NCI-H1417 (cell line): Measurements from ENCODE around the gene SHISA4.
"Not testable (repeated sequence)": the region's sequence is repeated elsewhere in the genome, so short reads cannot be mapped to it uniquely, and the experiment has no call there.

ENCODE experiments used
- DNase-seq, 3 experiments: peaks; one replicate each; lab custom pipeline; 2025; lab: John Stamatoyannopoulos, UW

Gene SHISA4, protein sequence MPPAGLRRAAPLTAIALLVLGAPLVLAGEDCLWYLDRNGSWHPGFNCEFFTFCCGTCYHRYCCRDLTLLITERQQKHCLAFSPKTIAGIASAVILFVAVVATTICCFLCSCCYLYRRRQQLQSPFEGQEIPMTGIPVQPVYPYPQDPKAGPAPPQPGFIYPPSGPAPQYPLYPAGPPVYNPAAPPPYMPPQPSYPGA

DNA sequence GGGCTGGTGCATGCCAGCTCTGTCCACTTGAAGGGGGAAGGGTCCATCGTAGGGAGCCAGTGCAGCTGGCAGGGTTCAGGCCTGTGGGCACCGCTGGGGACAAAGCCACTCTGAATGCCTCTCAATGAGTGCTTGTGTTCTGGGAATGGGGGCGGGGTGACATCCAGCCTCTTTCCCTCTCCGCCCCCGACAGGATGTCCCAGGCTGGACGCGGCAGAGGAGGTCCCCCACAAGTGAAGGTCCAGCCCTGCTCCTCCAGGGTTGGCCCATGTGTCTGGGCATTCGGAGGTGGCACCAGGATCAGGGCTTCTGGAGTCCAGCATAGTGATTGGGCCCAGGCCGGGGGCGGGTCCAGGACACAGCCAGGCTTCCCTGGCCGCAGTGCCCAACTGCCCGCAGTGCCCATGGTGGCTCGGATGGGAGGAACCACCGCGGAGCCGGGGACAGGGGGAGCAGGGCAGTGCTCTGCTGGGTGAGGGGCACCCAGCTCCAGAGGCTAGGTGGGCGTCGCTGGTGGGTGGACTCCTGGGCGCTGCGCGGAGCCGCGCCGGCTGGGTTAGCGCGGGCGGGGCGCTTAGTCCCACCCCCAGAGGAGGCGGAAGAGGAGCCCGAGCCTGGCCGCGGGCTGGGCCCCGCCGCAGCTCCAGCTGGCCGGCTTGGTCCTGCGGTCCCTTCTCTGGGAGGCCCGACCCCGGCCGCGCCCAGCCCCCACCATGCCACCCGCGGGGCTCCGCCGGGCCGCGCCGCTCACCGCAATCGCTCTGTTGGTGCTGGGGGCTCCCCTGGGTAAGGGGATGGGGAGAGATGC is at the start of gene SHISA4:
Gene SHISA4 (plus strand): TSS at position 617 of the 808 bp plus-strand sequence. CDS start 97 bp downstream, at position 714.
- peak in 2 of 3 experiments; percentile 80 to 83 for DNase-seq

DNA sequence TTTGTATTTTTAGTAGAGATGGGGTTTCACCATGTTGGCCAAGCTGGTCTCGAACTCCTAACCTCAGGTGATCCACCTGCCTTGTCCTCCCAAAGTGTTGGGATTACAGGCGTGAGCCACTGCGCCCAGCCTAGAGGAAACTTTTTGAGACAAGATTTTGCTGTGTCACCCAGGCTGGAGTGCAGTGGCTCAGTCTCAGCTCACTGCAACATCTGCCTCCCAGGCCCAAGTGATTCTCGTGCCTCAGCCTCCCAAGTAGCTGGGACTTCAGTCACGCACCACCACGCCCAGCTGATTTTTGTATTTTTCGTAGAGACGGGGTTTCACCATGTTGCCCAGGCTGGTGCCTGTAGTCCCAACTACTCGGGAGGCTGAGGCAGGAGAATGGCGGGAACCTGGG is 49.6 kb upstream of the SHISA4 start:
- DNase-seq: not testable (repeated sequence)

DNA sequence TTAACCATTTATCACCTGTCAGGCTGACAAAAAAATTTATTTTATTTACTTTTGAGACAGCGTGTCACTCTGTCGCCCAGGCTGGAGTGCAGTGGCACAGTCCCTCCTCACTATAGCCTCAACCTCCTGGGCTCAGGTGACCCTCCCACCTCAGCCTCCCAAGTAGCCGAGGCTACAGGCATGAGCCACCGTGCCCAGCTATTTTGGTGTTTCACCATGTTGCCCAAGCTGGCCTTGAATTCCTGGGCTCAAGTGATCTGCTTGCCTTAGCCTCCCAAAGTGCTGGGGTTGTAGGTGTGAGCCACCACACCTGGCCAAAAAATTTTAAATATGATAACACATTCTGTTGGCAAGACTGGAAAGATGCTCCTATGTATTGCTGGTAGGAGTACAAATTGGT is 48.6 kb upstream of the SHISA4 start:
- DNase-seq: no peak

DNA sequence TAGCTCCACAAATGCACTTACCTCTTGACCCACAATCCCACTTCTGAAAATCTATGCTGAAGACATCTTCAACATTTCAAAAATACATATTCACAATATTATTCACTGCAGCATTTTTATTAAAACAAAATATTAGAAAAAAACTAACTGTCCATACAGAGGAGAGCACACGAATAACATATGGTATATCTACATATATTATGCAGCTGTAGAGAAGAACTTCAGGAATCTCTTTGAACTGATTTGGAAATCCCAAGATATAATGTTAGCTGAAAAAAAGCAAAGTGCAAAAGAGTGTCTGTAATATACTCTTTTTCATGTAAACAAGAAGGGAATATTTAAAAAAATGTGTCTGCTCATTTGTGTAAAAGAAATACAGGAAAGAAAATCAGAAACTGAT is 48.2 kb upstream of the SHISA4 start:
- DNase-seq: no peak

DNA sequence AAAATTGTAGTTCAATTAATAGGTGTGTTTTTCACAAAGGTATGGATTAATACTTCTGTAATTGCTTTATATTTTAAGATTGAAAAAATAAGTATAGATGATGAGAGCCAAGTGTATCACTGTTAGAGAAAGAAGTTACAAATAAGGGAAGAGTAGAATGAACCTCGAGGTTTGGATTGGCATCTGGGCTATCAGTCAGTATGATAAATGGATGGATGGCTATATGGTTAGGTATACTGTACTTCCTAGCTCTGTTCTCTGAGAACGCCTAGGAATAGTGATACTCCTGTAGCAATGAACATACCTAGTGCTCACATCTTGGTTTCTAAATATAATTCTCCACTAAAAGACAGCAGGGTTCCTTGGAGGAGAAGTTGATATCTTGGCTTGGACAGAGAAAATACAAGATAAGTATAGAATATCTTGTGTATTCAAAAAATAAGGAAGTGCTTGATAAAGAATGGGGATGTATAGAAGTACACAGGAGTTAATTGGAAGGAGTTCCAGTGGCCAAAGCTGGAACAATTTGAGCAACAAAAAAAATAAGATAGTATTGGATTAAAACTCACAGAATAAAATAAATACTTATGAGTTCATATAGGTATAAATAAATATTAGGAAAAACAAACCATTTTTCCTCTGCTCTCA is 47.3 kb upstream of the SHISA4 start:
- DNase-seq: no peak

DNA sequence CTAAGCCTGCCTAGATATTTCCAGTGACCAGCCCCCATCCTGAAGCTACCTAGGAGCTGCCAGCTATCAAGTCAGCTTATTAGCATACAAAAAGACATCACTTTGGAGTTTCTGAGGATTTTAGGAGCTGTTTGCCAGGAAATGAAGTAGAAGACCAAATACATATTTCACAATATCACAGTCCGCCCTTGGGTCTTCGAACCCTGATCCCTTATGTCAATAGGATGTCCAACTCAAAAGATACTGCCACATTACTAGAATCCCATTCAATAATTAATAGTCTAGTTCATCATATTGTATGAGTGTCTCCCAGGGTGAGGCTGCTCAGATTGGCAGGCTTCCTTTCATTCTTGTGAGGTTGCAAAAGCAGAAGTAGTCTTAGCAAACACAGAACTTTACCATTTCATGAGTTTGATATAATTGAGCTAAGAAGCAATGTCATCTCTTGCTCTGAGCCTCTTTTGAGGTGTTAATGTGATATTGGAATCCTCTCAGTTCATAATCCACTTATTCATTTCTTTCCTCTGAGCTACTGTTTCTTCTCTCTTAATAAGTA is 46.1 kb upstream of the SHISA4 start:
- no peak for DNase-seq

DNA sequence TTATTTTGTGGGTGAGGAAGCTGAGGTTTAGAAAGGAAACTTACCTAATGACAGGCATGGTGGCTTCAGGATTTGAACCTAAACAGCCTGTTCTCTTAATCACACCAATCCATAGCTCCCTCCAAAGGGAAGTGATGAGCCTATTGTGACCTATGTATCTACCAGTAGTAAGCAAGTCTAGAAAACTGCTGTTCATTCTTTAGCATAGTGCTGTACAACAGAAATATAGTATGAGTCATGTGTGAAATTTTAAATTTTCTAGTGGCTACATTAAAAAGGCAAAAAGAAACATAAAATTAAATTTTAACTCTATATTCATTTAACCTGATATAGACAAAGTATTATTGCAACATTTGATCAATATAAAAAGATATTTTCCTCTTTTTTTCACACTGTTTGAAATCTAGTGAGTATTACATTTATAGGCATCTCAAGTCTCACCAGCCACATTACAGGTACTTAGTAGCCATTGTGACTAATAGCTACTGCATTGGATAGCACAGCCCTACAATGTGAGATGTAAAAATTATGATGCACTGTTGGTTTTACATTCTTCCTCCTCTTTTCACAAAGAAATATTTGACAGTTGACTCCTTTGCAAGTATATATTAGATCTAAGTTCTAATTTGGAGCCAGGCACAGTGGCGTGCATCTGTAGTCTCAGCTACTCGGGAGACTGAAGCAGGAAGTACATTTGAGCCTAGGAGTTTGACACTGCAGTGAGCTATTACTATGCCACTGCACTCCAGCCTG is 43.2 kb upstream of the SHISA4 start:
- DNase-seq: no peak

DNA sequence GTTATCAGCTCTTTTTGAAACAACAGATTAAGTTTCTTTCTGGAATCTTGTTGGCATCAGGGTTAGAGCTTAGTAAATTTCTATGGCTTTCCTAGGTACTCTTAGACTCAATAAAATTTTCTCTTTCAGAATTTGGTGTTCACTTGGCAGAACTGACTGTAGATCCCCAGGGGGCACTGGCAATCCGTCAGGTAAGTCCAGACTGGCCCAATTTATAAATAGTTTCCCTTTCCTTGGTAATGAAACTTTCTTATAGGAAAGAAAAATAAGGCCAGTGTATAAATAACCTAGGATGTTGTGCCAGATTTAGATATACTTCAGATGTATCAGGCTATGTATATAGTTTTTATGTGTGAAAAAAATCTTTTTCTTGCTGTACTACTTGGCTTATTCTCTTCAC is 41.5 kb upstream of the SHISA4 start:
- DNase-seq: no peak

DNA sequence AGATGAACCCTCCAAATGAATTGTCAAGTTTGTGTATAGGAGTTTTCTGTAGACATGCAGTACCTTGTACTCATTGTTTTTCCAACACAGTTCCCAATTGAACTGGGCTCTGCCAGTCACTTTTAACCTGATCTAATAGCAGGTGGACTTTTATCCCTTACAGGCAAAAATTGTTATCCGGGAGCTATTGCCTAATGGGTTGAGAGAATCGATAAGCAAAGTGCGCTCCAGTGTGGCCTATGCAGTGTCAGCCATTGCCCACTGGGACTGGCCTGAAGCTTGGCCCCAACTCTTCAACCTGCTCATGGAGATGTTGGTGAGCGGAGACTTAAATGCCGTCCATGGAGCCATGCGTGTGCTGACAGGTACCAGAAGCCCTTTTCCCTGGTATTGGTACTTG is 40.5 kb upstream of the SHISA4 start:
- DNase-seq: no peak

DNA sequence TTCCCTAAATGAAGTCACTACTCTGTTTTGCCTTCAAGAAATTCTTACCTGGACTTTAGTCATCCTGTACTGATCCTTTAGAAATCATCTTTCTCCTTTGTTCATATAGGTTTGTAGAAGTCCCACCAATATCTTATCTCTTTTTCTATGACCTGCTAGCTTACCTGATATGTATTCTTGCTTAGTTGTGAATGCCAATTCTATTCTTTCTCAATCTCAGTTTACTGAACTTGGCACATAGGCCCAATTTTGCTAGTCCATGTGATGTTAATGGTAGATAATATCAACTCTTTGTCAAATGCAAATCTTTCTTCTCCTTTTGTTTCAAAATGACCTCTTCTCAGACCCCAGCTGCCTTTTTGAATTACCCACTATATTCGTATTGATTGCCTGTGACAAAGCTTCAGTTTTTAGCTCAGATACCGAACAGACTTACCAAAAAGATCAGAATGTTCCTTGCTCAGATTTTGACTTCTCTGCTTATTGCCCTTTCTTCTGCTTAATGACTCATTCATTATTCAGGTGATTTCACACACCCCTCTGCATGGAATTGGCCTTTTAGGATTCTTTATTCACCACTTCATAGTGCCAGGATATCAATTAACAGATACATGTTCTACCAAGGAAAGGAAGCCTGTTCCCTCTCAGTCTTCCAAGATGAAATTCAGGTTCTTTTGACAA is 39.2 kb upstream of the SHISA4 start:
- DNase-seq: no peak

DNA sequence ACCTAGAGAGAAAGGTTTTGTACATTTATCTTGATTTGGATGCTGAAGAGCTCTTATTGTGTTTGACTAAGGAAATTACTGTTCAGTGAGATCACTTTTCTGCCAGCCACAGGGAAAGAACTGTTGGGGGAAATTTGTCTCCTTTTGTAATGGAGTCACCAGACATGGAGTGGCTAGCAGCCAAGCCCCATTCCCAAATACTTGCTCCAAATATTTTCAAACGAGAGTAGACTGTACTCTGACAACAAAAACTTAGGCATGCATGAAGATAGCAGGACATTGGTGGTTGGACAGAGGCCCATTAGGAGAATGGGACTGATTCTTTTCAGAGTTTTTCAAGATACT is 38.7 kb upstream of the SHISA4 start:
- no peak for DNase-seq

DNA sequence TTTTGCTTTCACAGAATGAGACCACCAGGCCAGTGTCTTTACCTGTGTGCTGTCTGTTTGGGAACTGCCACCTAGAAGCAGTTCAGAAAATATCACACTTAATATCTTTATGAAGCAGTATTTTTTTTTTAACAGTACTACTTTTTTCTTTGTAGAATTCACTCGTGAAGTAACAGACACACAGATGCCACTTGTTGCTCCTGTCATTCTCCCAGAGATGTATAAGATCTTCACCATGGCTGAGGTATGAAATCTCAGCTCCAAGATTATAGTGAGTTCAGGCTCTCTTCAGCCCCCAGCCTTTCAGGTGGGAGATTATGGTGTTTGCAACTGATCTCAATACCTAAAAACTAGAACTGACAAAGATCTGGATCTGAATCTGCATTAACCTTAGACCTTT is 36.7 kb upstream of the SHISA4 start:
- DNase-seq: no peak

DNA sequence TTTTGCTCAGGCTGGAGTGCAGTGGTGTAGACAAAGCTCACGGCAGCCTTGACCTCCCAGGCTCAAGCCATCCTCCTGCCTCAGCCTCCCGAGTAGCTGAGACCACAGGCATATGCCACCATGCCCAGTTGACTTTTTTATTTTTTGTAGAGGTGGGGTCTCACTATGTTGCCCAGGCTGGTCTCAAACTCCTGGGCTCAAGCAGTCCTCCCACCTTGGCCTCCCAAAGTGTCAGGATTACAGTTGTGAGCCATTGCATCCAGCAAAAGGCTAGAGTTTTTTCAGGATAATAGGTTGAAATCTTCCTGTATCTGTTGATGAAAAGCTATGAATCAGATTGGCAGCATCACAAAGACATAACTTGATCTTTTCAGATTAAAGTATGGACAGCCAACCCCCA is 32.0 kb upstream of the SHISA4 start:
- DNase-seq: not testable (repeated sequence)

DNA sequence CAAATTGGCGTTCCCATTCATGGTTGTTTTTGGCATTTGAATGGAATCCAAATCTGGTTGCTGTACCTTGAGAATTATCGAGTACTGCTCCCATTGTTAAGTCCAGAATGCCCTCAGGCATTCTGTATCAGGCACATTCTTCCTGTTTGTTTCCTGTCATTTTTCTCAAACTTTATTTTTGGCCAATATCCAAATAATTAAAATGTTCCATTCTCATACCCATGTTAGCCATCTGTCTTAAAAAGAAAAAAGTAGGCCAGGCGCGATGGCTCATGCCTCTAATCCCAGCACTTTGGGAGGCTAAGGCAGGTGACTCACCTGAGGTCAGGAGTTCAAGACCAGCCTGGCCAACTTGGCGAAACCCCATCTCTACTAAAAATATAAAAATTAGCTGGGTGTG is 29.3 kb upstream of the SHISA4 start:
- DNase-seq: no peak

DNA sequence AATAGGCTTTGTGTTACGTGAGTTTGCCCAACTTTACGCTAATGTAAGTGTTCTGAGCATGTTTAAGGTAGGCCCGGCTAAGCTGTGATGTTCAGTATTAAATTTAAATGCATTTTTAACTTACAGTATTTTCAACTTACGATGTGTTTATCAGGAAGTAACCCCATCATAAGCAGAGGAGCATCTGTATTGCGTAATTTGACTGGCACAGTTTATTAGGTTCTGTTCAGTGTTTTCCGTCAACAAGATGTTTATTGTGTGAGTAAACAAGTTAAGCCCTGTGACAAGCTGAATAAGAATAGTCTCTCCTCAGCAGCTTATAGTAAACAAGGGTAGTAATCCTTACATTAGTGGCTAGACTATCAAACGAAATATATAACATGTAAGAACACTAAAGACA is 27.2 kb upstream of the SHISA4 start:
- DNase-seq: no peak

DNA sequence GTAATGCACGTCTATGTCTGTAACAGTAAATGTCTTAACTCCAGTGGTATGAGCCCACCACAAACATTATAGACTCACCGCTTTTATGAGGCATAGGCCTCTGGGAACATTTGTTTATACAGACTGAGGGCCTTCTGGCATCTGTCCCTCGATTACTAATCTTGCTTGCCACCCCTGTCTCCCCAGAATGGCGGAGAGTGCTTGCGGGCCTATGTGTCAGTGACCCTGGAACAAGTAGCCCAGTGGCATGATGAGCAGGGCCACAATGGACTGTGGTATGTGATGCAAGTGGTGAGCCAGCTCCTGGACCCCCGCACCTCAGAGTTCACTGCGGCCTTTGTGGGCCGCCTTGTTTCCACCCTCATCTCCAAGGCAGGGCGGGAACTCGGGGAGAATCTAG is 18.3 kb upstream of the SHISA4 start:
- no peak for DNase-seq

DNA sequence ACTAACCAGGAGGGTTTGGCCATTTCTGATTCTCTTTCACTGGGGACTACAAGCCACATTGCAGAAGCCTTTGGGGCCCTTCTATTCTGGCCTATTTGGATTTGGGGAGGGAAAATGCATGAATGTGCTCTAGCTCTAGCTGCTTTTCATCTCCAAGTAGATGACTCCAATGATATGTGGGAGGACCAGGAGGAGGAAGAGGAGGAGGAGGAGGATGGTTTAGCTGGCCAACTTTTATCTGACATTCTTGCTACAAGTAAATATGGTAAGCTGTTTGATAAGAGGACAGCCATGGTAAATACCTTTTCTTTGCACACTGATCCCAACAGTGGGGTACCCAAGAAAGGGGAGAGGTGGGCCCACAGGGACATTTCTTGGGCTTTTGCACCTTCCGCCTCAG is 14.0 kb upstream of the SHISA4 start:
- DNase-seq: no peak

DNA sequence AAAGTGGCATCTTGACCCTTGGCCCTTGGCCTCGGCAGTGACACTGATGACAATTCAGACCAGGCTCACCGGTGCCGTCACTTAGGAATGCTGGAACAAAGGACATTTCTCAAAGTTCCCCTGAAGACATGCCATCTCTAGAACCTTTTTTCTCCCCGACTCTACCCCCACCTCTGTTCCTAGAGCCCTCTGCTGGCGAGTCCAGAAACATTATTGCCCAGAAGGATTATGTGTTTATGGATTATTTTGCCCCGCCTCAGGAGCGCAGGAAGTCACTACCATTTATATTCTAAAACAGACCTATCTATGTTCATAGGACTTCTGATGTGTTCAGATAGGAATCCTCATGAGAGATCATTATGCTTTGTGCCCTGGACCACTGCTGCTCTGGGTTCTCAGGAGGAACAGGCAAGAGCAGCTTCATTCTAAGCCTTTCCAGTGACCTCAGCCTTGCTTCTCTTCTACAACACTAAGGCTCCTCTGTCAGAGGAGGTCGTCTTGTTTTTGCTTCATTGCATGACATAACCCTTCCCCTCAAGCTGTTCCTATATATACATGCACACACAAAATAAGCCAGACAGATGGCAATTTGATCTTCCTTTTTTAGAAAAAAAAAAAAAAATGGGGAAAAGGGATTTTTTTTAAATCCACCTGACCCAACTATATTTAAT is 12.4 kb upstream of the SHISA4 start:
- DNase-seq: peak in 1 of 3 experiments; percentile 15

DNA sequence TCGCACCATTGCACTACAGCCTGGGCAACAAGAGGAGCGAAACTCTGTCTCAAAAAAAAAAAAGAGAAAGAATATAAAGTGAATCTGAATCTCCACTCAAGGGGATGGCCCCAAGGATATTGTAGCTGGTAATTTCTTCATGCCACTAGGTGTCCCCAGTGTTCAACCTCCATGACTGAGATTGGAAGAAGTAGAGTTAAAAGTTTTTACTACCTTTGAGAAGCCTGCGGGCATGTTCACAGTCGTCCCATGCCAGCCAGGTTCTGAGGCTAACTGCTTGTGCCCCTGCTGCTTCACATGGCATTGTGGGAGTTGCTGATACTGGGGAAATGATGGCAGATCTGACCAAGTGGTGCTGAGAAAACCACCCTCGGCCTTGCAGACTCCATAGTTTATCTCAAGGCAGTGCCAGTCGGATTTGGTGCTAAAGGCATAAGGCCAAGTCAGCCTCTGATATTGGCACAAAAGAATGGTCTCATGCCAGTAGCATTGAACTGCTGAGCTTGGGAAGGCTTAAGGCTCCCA is 10.8 kb upstream of the SHISA4 start:
- peak in 2 of 3 experiments; percentile 13 to 46 for DNase-seq

DNA sequence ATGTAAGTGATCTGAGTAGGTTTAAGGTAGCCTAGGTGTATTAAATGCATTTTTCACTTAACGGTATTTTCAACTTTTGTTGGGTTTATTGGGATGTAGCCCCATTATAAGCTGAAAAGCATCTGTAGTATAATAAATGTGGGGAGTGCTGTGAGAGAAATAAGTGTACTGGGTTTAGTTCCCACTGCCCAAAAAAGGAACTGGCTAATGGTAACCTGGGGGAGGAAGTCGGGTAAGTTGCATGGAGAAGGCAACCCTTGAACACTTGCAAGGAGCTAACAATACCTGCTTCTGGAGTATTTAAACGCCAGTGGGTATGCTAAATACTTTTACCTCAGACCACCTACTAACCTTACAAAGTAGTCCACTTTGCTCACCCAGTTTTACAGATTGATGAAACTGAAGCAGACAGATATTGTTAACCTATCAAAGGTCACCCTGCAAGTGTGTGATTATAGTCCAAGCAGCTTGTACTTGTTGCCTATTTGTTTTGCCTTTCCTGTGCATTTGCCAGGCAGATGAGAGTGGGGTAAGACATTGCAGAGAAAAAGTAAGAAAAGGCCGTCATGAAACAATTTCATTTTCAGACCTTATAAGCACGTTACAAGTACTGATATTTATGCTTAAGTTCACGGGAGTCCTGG is 7.6 kb upstream of the SHISA4 start:
- DNase-seq: peak in 1 of 3 experiments; percentile 40
